Vagina (tissue), 2 donors: Measurements from ENCODE around the gene SLC9A9.

ENCODE experiments used
- CTCF ChIP-seq, 3 experiments: fragments of 450-650 bp in 2 of 3; fragments of 200-600 bp in 1 of 3; sonication (generic) in 1 of 3; IDR thresholded peaks; one replicate each; pipeline ENCODE4 v1.5.1; 2017 to 2019; ENCODE audit warnings: antibody characterized with exemption in 3 of 3, mild to moderate bottlenecking in 2 of 3, moderate library complexity in 2 of 3
- POLR2A ChIP-seq, 2 donors: fragments of 450-650 bp; IDR thresholded peaks; one replicate each; pipeline ENCODE4 v1.6.1; 2017; ENCODE audit warnings: antibody characterized with exemption in 2 of 2, mild to moderate bottlenecking in 2 of 2, moderate library complexity in 2 of 2
- POLR2AphosphoS5 ChIP-seq, 2 donors: sonication (generic); formaldehyde crosslinking; IDR thresholded peaks; one replicate each; pipeline ENCODE4 v1.9.0; 2017; ENCODE audit warnings: antibody characterized with exemption in 2 of 2, mild to moderate bottlenecking in 2 of 2, low read depth in 1 of 2; ENCODE audit not compliant: insufficient read depth in 1 of 2

- TF ChIP-seq CTCF (IDR thresholded peaks at IDR 0.05) (no peak), POLR2A (IDR thresholded peaks at IDR 0.05) (no peak), POLR2AphosphoS5 (IDR thresholded peaks at IDR 0.05; ENCODE audit: insufficient read depth in 1 of 2, low read depth in 1 of 2) (no peak)
Observed at GRCh38 chr3:143605233-143605950, 242.9 kb downstream of the SLC9A9 start.
